ENCODE results near the gene SHISAL1.
"Not testable (repeated sequence)": the region's sequence is repeated elsewhere in the genome, so short reads cannot be mapped to it uniquely, and the experiment has no call there.

SHISAL1 gene

DNA sequence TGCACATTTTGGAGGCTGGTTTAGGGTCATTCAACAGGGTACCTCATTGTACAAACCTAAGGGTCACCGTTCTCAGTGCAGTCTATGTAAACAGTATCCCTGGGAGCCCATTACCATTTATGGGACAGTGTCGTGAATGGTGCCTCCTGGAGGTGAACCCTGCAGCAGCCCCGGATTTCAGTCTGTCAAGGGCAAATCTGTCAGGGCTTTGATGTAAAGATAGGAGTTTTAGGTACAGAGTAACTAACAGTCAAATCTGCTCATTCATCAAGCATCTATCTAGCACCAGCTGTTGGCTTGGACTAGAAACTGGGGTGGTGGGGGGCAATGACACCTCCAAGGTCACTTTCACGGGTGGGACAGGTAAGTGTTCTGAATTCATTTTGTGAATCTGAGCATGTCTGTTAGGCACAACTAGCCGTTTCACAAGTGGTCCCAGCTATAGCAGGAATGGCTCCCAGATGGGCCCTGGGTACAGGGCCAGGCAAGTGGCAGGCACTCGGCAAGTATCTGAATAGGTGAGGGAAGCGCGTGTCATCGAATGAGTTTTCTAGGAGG is 68.4 kb downstream of the SHISAL1 start:
- Mint-ChIP-seq H3K4me3 (no peak overlapping the region), H3K36me3 (no peaks in the 10 kb centered on the region), H3K4me1 (ENCODE audit: low read depth) (no peaks in the 10 kb centered on the region), H3K27me3 (peaks cover 17% of the 10 kb centered on the region), H3K27ac (no peak overlapping the region), H3K9me3 (ENCODE audit: low read depth) (no peaks in the 10 kb centered on the region)

DNA sequence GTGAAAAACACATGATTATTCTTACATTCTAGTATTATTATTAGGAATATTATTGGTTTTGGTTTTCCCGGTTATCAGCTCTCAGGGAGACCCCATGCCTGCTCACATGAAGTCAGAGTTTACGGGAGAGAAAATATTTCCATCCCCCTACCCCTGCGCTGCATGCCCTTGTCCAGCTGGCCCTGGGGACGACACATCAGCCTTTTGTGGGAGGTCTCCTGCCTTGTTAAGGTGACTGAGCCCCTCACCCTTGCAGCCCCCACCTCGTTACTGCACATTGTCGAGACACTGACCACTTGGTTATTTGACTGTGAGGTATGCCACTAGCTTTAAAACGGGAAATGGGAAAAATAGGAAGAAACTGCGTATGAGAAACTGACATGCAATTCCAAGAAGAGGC is 69.0 kb downstream of the SHISAL1 start:
- H3K36me3 Mint-ChIP-seq, result no peaks in the 10 kb centered on the region
- no peak overlapping the region for H3K4me3 Mint-ChIP-seq
- H3K27me3 Mint-ChIP-seq, result peaks cover 17% of the 10 kb centered on the region
- H3K4me1 Mint-ChIP-seq (ENCODE audit: low read depth), result no peaks in the 10 kb centered on the region
- no peak overlapping the region for H3K27ac Mint-ChIP-seq
- no peaks in the 10 kb centered on the region for H3K9me3 Mint-ChIP-seq (ENCODE audit: low read depth)

DNA sequence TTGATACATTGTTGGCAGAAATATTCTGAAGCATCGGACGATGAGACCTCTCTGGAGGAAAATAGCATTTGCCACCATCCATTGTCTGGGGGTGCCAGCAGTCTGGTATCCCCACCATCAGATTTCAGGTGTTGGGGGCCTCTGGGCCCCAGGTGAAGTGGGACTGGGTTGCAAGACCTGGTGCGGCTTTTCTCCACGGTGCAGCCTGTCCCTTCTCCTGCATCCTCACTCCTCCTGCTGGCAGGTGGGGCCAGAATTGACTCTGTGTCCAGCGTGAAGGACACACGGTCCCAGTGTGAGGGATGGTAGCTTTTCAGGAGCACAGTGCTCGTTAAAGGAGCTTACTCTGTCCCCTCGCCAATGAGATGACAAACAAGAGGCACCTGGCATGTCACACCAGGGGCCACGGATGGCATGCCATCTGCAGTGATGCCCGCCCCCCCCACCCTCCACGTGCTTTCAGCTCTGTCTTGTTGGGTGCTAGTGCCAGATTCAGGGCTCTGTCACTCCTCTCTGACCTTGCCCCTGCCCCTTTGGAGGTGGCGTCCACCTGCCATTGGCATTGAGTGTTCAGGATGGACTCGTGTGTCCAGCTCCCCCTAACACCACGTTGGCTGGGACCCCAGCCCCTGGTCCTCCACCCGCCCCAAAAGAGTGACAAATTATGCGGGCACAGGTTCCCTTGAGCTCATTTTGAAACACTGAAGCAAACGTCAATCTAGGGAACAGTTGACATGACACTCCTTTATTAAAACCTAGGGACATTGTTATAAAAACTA is 69.6 kb downstream of the SHISAL1 start:
- peaks cover 17% of the 10 kb centered on the region for H3K27me3 Mint-ChIP-seq
- H3K9me3 Mint-ChIP-seq (ENCODE audit: low read depth), result no peaks in the 10 kb centered on the region

DNA sequence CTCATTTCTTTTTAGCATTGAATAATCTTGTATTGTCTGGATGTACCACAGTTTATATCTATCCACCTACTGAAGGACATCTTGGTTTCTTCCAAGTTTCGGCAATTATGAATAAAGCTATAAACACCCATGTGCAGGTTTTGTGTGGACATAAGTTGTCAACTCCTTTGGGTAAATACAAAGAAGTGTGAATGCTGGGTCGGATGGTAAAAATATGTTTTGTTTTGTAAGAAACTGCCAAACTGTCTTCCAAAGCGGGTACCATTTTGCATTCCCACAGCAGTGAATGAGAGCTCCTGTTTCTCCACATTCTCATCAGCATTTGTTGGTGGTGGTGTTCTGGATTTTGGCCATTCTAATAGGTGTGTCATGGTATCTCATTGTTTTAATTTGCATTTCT is 71.6 kb downstream of the SHISAL1 start:
- not testable (repeated sequence) for H3K4me3 Mint-ChIP-seq; H3K4me1 Mint-ChIP-seq (ENCODE audit: low read depth); H3K36me3 Mint-ChIP-seq; H3K27ac Mint-ChIP-seq; H3K9me3 Mint-ChIP-seq (ENCODE audit: low read depth)
- H3K27me3 Mint-ChIP-seq, result peaks cover 19% of the 10 kb centered on the region

More for the DNA sequence above, 69.6 kb downstream of the SHISAL1 start:
- Mint-ChIP-seq H3K4me1 (ENCODE audit: low read depth) (no peaks in the 10 kb centered on the region), H3K36me3 (no peaks in the 10 kb centered on the region), H3K4me3 (no peak overlapping the region), H3K27ac (no peak overlapping the region)

DNA sequence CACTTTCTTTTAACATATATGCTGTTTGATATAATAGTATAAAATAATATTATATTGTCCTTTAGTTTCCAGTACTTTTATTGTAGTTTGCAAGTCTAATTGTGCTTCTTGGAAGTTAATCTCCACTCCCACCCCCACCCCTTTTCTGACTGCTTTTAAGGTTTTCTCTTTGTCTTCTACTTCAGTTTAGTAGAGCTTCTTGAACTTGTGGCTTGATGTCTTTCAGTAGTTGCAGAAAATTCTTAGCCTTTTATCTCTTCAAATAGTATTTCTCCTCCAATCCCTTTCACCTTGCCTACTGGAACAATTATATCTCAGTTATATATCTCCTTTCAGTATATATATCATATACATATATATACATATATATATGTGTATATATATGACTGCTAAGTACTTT is 75.5 kb downstream of the SHISAL1 start:
- Mint-ChIP-seq H3K36me3 (no peaks in the 10 kb centered on the region), H3K4me3 (no peak overlapping the region), H3K4me1 (ENCODE audit: low read depth) (no peaks in the 10 kb centered on the region), H3K27me3 (peaks cover 8% of the 10 kb centered on the region), H3K9me3 (ENCODE audit: low read depth) (peaks cover 3% of the 10 kb centered on the region), H3K27ac (no peak overlapping the region)

DNA sequence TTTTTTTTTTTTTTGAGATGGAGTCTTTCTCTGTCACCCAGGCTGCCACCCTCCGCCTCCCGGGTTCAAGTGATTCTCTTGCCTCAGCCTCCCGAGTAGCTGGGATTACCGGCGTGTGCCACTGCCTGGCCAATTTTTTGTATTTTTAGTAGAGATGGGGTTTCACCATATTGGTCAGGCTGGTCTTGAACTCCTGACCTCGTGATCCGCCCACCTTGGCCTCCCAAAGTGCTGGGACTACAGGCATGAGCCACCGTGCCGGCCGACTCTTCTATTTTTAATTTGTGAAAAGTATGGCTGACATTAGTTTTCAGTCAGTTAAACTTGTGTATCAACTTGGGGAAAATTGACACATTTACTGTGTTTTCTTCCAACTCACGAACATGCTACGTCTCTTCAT is 78.4 kb downstream of the SHISAL1 start:
- not testable (repeated sequence) for H3K27ac Mint-ChIP-seq; H3K27me3 Mint-ChIP-seq; H3K36me3 Mint-ChIP-seq; H3K4me3 Mint-ChIP-seq; H3K4me1 Mint-ChIP-seq (ENCODE audit: low read depth); H3K9me3 Mint-ChIP-seq (ENCODE audit: low read depth)

DNA sequence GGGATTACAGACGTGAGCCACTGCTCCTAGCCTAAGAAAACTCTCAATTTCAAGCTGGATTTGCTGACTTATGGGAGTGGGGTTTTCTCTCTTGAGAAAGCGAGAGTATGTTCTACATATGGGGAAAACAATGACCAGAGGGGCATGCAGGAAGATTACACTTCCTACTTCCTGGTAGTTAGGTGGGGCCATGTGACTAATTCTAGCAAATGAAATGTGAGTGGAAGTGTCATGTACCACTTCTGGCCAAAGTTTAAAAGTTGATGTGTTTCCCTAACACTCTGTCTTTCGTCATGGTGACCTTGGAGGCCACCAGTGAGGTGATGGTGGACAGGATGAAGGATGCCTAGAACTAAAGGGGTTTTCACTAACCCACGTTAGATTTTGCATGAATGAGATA is 81.5 kb downstream of the SHISAL1 start:
- H3K4me3 Mint-ChIP-seq, result no peak overlapping the region
- no peak overlapping the region for H3K27ac Mint-ChIP-seq
- peaks cover 18% of the 10 kb centered on the region for H3K9me3 Mint-ChIP-seq (ENCODE audit: low read depth)
- H3K4me1 Mint-ChIP-seq (ENCODE audit: low read depth), result no peaks in the 10 kb centered on the region
- H3K36me3 Mint-ChIP-seq, result peaks cover 5% of the 10 kb centered on the region
- H3K27me3 Mint-ChIP-seq, result peaks cover 2% of the 10 kb centered on the region

DNA sequence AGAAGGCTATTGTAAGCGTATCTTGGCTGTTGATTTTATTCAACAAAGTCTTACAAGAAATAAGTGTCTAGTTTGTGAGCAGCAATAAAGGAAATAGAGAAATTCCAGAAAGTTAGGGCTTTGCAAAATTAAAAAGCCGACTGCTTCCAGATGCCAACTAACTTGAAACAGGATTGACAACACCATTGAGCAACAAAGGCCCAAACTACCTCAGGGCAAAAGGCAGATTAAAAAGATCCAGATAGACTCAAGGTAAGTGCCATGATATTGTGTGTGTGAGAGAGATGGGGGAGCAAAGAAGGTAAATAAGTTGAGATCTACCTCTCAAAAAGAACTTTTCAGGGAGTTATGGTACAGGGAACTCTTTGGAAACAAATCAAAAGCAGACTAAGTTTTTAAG is 82.9 kb downstream of the SHISAL1 start:
- no peak overlapping the region for H3K4me3 Mint-ChIP-seq
- no peak overlapping the region for H3K27ac Mint-ChIP-seq
- H3K36me3 Mint-ChIP-seq, result peaks cover 5% of the 10 kb centered on the region
- H3K9me3 Mint-ChIP-seq (ENCODE audit: low read depth), result peaks cover 18% of the 10 kb centered on the region
- H3K27me3 Mint-ChIP-seq, result peaks cover 6% of the 10 kb centered on the region
- H3K4me1 Mint-ChIP-seq (ENCODE audit: low read depth), result no peaks in the 10 kb centered on the region

DNA sequence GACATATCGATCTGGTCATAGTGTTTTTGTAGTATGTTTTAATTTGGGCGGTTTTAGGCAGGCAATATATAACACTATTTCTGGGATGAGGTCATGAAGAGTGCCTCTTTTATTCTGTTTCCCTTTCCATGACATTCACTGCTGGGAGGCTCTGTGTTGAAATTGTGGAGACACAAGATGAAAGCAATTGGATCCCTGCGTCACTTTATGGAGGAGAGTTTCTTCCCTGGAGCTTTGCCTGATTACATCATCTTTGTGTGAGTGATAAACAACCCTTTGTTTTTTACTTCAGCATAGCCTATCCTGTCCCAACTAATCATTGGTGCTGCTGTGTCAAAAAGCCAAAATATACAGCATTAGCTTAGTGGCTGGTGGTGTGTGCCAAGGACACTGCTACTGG is 83.4 kb downstream of the SHISAL1 start:
- Mint-ChIP-seq H3K27ac (no peak overlapping the region), H3K27me3 (peaks cover 6% of the 10 kb centered on the region), H3K9me3 (ENCODE audit: low read depth) (peaks cover 18% of the 10 kb centered on the region), H3K36me3 (peaks cover 5% of the 10 kb centered on the region), H3K4me1 (ENCODE audit: low read depth) (no peaks in the 10 kb centered on the region), H3K4me3 (no peak overlapping the region)

DNA sequence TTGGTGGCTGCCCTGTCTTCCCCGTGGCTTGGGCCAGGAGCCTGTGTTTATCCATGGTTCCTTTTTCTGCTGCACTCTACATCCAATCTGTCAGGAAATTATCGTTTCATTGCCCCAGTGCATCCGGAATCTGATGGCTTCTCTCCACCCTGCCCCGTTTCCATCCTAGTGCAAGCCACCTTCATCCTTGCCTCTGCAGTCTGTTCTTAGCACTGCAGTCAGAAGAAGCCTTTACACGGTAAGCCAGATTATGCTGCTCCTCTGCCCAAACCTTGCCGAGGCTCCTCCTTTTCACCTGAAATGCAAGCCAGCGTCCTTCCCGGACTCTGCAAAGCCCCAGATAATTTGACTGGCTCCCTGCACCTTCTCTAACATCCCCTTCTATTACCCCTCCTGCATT is 86.9 kb downstream of the SHISAL1 start:
- H3K27me3 Mint-ChIP-seq, result peaks cover 6% of the 10 kb centered on the region
- H3K4me3 Mint-ChIP-seq, result no peak overlapping the region
- no peaks in the 10 kb centered on the region for H3K4me1 Mint-ChIP-seq (ENCODE audit: low read depth)
- H3K36me3 Mint-ChIP-seq, result peaks cover 5% of the 10 kb centered on the region
- H3K9me3 Mint-ChIP-seq (ENCODE audit: low read depth), result peaks cover 18% of the 10 kb centered on the region
- H3K27ac Mint-ChIP-seq, result no peak overlapping the region

DNA sequence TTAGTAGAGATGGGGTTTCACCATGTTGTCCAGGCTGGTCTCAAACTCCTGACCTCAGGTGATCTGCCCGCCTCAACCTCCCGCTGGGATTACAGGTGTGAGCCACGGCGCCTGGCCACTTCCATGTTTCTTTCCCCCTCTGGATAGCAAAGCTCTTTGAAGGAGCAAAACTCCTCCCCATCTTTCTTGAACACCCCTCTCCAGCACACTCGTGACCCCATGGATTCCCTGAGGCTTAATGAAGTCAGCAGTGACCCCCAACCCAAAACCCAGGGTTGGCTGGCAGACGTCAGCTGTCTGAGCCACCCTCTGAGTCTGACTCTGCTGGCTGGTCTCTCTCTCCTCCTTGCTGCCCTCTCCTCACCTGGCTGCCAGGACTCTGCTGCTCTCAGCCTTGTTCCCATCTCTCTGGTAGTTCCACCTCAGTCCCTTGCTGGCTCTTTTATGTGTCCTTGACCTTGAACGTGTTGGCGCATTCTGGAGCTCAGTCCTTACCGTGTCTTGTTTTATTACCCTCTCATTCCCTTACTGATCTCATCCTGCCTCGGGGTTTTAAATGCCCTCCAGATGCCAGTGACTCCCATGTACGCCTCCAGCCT is 87.6 kb downstream of the SHISAL1 start:
- Mint-ChIP-seq H3K27me3 (peaks cover 6% of the 10 kb centered on the region), H3K27ac (no peak overlapping the region), H3K4me1 (ENCODE audit: low read depth) (no peaks in the 10 kb centered on the region), H3K9me3 (ENCODE audit: low read depth) (peaks cover 18% of the 10 kb centered on the region), H3K36me3 (peaks cover 5% of the 10 kb centered on the region), H3K4me3 (no peak overlapping the region)

DNA sequence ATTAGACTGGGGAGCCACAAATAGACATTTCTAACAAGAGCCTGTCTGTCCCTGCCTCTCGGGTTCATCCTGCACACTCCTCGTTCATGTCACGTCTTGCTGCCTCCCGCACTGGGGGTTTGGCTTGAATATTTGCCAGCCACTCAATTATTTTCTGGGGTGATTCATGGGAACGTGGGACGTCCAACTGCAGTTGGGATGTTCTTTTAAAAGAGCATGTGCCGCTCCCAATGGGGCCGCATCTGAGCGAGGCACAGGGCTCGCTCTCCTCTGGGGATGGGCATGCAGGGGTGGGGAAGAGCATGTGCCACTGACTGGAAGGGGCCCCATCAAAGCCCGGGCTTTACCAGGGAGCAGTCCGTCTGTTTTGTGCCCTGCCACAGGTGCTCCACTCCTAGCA is 88.6 kb downstream of the SHISAL1 start:
- Mint-ChIP-seq H3K9me3 (ENCODE audit: low read depth) (peaks cover 11% of the 10 kb centered on the region), H3K4me1 (ENCODE audit: low read depth) (no peaks in the 10 kb centered on the region), H3K36me3 (peaks cover 5% of the 10 kb centered on the region), H3K27ac (no peak overlapping the region), H3K4me3 (no peak overlapping the region), H3K27me3 (peaks cover 6% of the 10 kb centered on the region)

DNA sequence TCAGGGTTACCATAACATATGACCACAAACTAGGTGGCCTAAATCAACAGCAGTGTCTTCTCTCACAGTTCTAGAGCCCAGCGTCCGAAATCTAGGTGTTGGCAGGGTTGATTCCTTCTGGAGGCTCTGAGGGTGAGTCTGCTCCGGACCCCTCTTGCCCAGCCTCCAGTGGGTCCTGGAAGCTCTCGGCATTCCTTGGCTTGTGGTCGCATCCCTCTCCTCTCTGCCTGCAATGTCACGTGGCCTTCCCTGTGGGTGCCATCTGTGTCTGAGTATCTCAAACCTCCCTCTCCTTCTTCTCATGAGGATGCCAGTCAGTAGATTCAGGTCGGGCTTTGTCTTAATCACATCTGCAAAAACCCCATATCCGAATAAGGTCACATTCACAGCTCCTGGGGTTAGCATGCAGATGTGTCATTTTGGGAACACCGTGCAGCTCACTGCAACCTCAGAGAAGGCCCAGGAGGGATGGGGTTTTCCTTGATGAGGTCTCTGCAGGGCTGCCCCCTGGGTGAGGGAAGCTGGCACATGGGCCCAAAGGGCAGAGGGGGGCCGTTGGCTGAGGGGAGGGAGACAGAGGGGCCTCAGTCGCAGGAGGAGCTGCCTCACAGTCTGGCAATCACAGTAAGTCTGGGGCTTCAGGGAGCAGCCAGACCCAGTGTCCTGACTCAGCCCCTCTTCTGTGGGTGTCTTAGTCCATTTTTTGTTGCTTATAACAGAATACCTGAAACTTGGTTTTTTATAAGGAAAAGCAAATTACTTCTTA is 90.9 kb downstream of the SHISAL1 start:
- Mint-ChIP-seq H3K4me3 (no peak overlapping the region), H3K9me3 (ENCODE audit: low read depth) (peaks cover 1% of the 10 kb centered on the region), H3K36me3 (peaks cover under 1% of the 10 kb centered on the region), H3K4me1 (ENCODE audit: low read depth) (no peaks in the 10 kb centered on the region), H3K27me3 (peaks cover 4% of the 10 kb centered on the region), H3K27ac (no peak overlapping the region)

DNA sequence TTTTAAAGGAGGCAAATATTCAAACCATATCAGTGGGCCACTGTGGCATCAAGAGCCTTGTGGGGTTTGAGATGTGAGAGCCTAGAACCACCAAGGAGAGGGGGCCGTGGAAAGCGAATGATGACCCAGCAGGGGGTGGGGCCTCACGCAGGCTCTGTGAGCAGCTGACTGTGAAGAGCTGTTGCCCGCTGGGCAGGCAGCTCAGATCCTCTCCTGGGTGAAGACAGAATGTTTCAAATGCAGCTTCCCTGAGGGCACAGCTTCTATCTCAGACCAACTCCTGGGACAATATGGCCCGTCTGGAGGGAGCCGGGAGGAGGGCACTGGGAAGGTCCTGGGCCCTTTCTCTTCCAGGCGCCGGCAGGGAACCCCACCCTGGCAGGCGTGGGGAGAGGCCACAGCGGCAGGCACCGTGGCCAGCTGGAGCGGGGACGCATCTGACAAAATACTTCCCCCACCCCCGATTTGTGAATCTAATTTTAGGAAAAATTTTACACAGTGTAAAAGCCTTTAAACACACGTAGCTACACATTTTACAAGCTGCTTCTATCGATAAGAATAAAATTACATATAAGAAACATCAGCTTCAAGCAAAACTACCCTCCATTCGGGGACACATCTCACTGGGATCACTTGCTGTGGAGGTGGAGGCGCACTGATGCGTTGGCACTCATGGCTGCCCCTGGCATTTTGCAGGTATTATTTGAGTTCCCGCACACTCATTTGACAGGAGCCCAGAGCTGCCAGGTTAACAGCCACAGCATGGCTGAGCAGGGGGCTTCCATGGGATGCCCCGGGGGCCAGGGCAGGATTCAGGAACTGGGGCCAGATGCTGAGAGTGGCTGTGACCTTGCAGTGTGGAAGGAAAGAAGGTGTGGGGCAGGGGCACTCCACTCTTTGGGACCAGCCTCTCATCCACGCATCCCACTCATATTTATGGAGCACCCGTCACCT is 91.7 kb downstream of the SHISAL1 start:
- no peaks in the 10 kb centered on the region for H3K9me3 Mint-ChIP-seq (ENCODE audit: low read depth)
- no peaks in the 10 kb centered on the region for H3K36me3 Mint-ChIP-seq
- no peak overlapping the region for H3K27ac Mint-ChIP-seq
- peaks cover 4% of the 10 kb centered on the region for H3K27me3 Mint-ChIP-seq
- no peaks in the 10 kb centered on the region for H3K4me1 Mint-ChIP-seq (ENCODE audit: low read depth)
- H3K4me3 Mint-ChIP-seq, result no peak overlapping the region
